ENCODE measurements around the gene DDIT4.

DNA sequence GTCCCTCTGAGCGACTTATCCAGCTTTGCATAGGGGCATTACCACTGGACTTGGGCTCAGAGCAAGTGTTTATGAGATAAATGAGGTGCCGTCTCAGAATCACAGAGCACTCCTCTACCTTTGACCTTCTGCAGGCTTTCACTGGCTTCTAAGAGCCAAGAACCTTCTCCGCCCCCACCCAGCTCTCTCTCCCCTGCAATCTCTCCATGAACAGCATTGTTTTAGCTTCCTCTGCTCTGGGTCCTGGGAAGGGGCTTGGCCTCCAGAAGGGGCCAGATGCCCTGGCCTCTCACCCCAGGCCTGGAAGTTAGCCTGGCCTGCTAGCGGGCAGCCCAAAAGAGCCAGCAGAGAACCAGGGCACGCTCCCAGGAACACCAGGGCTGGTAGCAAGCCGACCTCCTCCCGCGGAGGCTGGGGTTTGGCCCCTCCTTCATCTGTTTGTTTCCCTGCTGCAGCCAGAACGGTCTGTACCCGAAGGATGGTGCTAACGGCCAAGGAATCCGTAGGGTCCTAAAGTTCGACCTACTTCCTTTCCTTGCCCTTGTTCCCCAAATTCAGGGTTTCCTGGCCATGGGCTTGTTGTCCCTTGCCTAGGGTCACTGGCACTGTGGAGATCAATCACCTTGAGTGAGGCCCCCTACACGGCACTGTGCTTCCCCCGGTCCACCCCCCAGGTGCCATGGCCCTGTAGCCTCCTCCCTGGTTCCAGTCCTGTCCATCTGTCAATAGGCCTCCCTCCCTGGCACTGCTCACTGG is 18.7 kb upstream of the DDIT4 start:
- TF ChIP-seq GATA3 (IDR thresholded peaks at IDR 0.05; ENCODE audit: low read depth, low read length) (no peak), GATA2 (IDR thresholded peaks at IDR 0.05; ENCODE audit: low read depth, low read length) (no peak)
